GM21825 (cell line): ENCODE data around the gene PAGE3.

Source experiments
- ATAC-seq: cut with Tn5 transposase; IDR thresholded peaks from one replicate; pipeline ENCODE4 v1.9.1; 2021; ENCODE audit warnings: mild to moderate bottlenecking, moderate library complexity; ENCODE audit not compliant: unreplicated experiment

PAGE3 gene, protein sequence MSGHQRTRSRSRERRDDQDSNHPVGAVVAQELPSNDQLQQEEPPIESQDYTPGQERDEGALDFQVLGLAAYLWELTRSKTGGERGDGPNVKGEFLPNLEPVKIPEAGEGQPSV

DNA sequence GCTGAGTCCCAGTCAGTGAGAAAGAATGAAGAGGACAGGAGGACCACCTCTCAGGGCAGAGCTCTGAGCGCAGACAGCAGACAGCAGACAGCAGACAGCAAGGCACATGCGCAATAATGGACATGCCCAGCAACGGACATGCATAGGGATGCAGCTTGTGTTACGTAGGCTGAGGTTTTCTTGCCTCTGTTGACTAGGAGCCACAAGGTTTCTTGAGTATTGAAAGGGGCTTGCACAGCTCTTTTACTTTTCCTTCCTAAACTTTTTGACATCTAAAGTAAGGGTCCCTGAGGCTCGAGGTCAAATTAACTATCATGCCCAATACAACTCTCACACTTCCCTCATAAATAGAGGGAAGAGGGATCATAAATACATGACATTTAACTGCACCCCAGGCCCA is at the start of gene PAGE3:
Gene PAGE3, minus strand, starts transcription at position 101 of the 400 bp plus-strand sequence. CDS start 1,013 bp downstream, outside the sequence.
- no peak for ATAC-seq

DNA sequence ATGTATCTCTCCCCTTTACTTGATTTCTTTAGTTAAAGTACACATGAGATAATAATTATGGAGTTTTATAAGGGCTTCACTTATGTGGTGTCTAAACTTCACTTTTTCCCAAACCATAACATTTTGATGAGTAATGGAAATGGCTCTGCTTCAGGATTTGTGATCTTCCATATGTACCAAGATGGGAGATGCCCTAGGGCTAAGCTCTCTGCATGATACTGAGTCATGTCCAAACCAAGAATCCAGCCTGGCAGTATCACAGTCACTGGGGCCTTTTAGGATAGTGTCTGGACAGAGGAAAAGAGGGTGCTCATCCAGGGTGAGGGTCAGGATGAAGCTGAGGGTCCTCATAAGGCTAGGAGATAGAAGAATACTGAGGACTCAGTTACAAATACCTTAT is 47.9 kb upstream of the PAGE3 start:
- no peak for ATAC-seq

GRCh38 chrX:55290963-55291362 is 26.2 kb upstream of the PAGE3 start:
- ATAC-seq: no peak

DNA sequence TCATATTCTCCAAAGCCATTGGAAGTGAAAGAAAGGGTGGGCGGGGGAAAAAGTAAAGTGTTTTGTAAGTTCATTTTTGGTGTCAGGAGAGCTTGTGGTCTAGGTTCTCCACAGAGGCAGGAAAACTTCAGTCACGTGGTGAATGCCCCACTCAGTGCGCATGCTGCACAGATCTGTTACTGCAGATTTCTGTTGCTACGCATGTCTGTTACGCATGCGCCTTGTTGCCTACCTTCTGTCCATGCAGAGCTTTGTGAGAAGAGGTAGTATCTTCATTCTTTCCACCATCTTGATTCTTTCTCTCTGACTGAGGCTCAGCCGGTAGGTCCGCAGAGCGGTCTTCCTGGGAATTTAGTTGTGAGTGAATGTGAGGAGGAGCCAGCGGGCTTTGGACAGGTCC is 15.1 kb upstream of the PAGE3 start:
- no peak for ATAC-seq

DNA sequence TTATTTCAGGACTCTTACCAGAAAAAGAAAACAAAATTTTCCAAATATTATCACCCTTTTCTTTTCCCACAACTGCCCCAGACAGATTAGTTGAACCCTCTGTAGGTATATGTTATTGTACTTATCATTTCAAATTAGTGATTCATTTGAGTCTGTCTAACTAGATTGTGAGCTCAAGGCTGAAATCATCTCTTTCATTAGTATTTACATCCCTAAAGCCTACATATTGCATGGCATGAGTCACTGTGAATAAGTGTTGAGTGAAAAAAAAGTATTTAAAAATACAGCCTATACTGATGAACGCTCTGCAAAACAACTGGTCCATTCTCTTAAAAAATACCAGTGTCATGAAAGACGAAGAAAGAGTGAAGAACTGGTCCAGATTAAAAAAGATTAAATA is 3.9 kb downstream of the PAGE3 start:
- no peak for ATAC-seq

- no peak for ATAC-seq
These were observed 11.2 kb downstream of the PAGE3 start for GRCh38 chrX:55253528-55253927.

DNA sequence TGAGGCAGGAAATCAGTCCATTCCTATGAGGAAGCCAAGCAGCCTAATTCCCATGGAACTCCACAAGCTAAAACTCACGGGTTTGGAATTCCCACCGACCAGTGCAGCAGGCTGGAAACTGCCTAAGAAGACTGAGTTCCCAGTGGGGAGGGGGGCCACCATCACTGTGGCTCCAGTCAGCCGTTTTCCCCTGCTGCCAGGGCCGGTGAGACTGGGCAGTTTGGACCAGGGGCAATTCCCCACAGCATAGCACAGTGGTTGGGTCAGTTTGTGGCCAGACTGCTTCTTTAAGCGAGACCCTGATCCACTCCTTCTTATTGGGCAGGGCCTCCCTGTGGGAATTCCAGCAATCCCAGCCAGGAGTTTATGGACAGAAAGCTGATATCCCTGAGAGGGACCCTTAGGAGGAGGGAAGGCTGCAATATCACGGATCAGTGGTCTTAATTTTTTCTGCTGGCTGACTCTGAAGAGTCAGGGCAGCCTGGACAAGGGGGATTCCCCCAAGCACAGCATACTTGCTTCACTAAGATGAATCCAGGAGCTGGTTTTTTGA is 23.9 kb downstream of the PAGE3 start:
- ATAC-seq: no peak

DNA sequence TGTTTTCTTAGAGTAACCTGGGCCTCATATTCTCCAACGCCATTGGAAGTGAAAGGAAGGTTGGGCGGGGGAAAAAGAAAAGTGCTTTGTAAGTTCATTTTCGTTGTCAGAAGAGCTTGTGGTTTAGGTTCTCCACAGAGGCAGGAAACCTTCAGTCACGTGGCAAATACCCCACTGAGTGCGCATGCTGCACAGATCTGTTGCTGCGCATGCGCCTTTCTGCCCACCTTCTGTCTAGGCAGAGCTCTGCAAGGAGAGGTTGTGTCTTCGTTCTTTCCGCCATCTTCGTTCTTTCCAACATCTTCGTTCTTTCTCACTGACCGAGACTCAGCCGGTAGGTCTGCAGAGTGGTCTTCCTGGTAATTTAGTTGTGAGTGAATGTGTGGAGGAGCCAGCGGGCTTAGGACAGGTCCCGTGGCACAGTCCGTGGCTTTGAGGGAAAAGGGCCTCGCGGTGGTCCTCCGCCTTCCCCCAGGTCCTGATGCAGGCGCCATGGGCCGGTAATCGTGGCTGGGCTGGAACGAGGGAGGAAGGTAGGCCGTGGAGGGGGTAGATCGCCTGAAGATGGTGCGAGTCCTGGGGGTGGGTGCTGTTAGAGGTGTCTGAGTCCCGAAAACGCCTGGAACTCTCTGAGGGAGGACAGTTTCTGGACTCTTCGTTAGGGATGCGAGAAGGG is 44.5 kb downstream of the PAGE3 start, which contains the start of gene PAGE5:
Gene PAGE5, plus strand, starts transcription at position 228 of the 676 bp plus-strand sequence. CDS start 1,037 bp downstream, outside the sequence.
- no peak for ATAC-seq

GRCh38 chrX:55213381-55213780 is 51.3 kb downstream of the PAGE3 start:
- no peak for ATAC-seq

GRCh38 chrX:55210931-55211677 is 53.6 kb downstream of the PAGE3 start:
- ATAC-seq: no peak
